Measurements from ENCODE around the gene TWIST2. TPM values are rescaled to one million over a fixed set of nuclear protein-coding genes. Genes with fewer than 3 reads are reported as not detected.

TWIST2 gene
- total RNA-seq, 3 donors from 2014 or later = 1.1 to 13.4 (median 3.1) TPM

DNA sequence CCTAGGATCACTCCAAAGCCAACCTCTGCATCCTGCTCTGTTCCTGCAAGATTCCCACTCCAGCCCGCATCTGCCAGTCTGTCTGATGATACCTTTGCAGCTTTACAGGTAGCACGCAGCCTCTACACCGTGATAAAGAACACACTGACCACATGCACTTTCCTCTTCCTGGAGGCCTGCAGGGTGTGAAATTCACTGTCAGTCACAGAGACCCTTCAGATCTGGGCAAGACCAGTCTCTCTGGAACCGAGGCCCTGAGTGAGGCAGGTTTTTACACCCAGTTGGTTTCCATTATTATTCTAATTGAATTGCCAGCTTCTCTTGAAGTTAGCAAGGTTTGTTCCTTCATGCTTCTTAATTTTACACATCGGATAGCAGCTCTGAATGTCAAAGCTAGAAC is 30.5 kb upstream of the TWIST2 start:
- Histone ChIP-seq H3K36me3 (ENCODE audit: low read depth) (no peaks in the 10 kb centered on the region), H3K9me3 (no peaks in the 10 kb centered on the region), H3K4me3 (no peak overlapping the region), H3K4me1 (ENCODE audit: low read depth) (no peaks in the 10 kb centered on the region)
- intact Hi-C loops (cut with DNase I, micrococcal nuclease) = no loop called here
- TF ChIP-seq, protein P1, sequence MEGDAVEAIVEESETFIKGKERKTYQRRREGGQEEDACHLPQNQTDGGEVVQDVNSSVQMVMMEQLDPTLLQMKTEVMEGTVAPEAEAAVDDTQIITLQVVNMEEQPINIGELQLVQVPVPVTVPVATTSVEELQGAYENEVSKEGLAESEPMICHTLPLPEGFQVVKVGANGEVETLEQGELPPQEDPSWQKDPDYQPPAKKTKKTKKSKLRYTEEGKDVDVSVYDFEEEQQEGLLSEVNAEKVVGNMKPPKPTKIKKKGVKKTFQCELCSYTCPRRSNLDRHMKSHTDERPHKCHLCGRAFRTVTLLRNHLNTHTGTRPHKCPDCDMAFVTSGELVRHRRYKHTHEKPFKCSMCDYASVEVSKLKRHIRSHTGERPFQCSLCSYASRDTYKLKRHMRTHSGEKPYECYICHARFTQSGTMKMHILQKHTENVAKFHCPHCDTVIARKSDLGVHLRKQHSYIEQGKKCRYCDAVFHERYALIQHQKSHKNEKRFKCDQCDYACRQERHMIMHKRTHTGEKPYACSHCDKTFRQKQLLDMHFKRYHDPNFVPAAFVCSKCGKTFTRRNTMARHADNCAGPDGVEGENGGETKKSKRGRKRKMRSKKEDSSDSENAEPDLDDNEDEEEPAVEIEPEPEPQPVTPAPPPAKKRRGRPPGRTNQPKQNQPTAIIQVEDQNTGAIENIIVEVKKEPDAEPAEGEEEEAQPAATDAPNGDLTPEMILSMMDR (IDR thresholded peaks at IDR 0.05) = no peak
- ATAC-seq (no peak), DNase-seq (no peak)

DNA sequence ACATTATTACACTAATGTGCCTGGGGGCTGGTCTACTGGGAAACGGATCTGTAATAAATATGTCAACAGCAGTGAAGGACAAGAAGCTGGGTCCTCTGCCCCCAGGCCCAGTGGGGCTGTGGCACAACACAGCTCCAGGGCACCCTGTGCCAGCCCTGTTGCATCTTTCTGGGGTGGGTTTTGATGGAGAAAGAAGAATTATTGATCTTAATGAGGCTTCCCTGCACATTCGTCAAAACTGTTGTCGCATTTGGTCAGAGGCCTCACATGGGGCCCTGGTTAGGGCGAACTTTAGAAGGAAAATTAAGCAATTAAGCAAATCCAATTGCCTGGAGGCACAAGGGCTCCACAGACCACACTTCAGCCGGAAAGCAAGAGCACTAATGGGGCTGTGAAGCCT is 30.0 kb upstream of the TWIST2 start:
- intact Hi-C loops (cut with DNase I, micrococcal nuclease) = no loop called here
- TF ChIP-seq, protein P1 (IDR thresholded peaks at IDR 0.05) = no peak
- Histone ChIP-seq H3K4me3 (no peak overlapping the region), H3K9me3 (no peaks in the 10 kb centered on the region), H3K4me1 (ENCODE audit: low read depth) (no peaks in the 10 kb centered on the region), H3K36me3 (ENCODE audit: low read depth) (no peaks in the 10 kb centered on the region)
- DNase-seq (no peak), ATAC-seq (no peak)

DNA sequence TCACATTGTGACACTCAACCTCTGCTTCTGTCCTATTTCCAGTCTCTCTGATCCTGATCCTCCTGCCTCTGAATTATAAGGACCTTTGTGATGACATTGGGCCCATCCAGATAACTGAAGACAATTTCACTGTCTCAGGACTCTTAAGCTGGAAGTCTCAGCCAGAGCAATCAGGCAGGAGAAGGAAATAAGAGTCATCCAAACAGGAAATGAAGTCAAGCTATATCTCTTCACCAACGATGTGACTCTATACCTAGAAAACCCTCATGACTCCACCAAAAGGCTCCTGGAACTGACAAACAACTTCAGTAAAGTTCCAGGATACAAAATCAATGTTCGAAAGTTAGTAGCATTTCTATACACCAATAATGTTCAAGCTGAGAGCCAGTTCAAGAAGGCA is 29.3 kb upstream of the TWIST2 start:
- ATAC-seq (no peak), DNase-seq (no peak)
- TF ChIP-seq, protein P1 (IDR thresholded peaks at IDR 0.05) = no peak
- no peaks in the 10 kb centered on the region for H3K4me1 ChIP-seq (ENCODE audit: low read depth)
- intact Hi-C loops (cut with DNase I, micrococcal nuclease) = no loop called here
- no peaks in the 10 kb centered on the region for H3K36me3 ChIP-seq (ENCODE audit: low read depth)
- H3K4me3 ChIP-seq = no peak overlapping the region
- H3K9me3 ChIP-seq = no peaks in the 10 kb centered on the region

DNA sequence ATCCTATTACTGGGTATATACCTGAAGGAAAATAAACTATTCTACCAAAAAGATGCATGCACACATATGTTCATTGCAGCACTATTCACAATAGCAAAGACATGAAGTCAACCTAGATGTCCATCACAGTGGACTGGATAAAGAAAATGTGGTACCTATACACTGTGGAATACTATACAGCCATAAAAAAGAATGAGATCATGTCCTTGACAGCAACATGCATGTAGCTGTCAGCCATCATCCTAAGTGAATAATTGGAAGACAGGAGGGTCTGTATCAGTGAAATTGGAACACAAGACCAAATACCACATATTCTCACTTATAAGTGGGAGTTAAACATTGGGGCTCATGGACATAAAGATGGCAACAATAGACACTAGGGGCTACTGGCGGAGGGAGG is 27.7 kb upstream of the TWIST2 start:
- Histone ChIP-seq H3K36me3 (ENCODE audit: low read depth) (no peaks in the 10 kb centered on the region), H3K9me3 (no peaks in the 10 kb centered on the region), H3K4me1 (ENCODE audit: low read depth) (no peaks in the 10 kb centered on the region), H3K4me3 (no peak overlapping the region)
- ATAC-seq = no peak
- intact Hi-C loops (cut with DNase I, micrococcal nuclease) = no loop called here
- DNase-seq = no peak
- TF ChIP-seq, protein P1 (IDR thresholded peaks at IDR 0.05) = no peak

DNA sequence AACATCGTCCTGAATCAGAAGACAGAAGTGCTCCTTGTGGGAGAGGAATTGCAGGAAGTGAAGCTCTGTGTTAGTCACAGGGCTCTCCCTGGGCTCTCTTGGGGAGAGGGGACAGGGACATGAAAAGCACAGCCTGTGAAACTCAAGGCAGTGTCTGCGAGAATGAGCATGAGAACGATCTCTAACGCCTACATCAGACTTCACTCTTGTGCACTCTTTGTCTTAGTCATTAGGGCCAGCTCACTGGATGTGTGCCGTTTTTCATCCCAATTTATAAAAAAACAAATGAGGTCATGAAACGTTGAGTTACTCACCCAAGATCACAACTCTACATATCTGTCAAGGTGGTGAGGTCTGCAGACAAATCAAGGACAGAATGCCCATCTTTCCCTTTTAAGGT is 27.0 kb upstream of the TWIST2 start:
- TF ChIP-seq, protein P1 (IDR thresholded peaks at IDR 0.05) = no peak
- DNase-seq (no peak), ATAC-seq (no peak)
- no peak overlapping the region for H3K4me3 ChIP-seq
- H3K9me3 ChIP-seq = no peaks in the 10 kb centered on the region
- H3K4me1 ChIP-seq (ENCODE audit: low read depth) = no peaks in the 10 kb centered on the region
- H3K36me3 ChIP-seq (ENCODE audit: low read depth) = no peaks in the 10 kb centered on the region
- intact Hi-C loops (cut with DNase I, micrococcal nuclease) = no loop called here

DNA sequence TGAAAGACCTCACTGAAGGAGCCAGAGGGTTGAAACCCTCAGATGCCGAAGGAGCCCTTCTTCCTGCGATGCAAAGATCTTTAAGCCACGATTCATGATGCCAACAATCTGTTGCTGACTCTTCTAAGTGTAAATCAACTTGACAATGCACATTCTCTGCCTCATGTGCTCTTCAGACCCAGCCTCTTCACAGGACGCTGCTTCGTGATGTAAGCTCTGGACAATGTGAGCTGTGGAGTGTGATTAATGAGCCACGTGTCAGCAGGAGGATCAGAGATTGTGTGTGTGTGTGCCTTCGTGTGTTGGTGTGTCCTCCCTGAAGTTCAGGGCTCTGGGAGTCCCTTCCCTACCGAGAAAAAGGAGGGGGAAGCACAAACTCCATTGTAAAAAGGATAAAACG is 26.5 kb upstream of the TWIST2 start:
- intact Hi-C loops (cut with DNase I, micrococcal nuclease) = no loop called here
- Histone ChIP-seq H3K9me3 (no peaks in the 10 kb centered on the region), H3K36me3 (ENCODE audit: low read depth) (no peaks in the 10 kb centered on the region), H3K4me1 (ENCODE audit: low read depth) (no peaks in the 10 kb centered on the region), H3K4me3 (no peak overlapping the region)
- ATAC-seq (no peak), DNase-seq (no peak)
- TF ChIP-seq, protein P1 (IDR thresholded peaks at IDR 0.05) = no peak

Data from mucosa of descending colon (tissue), 3 donors.